Mesendoderm (in vitro differentiated cells): ENCODE data around the gene GASK1A.

Source experiments
- DNase-seq: peaks from one replicate; pipeline ENCODE4 v3.0.0; 2013
- H2AK5ac ChIP-seq: 2 replicates; pipeline ENCODE4 v1.6.1; 2013; ENCODE audit warnings: low read length, inconsistent platforms
- H2BK120ac ChIP-seq: 2 replicates; pipeline ENCODE4 v1.6.1; 2013; ENCODE audit warnings: low read depth, mild to moderate bottlenecking, low read length, moderate library complexity, mixed read lengths
- H2BK15ac ChIP-seq: replicated peaks from 2 replicates; pipeline ENCODE4 v1.6.1; 2013; ENCODE audit warnings: low read depth, mild to moderate bottlenecking, moderate library complexity
- H2BK5ac ChIP-seq: 2 replicates; pipeline ENCODE4 v1.6.1; 2013; ENCODE audit warnings: low read length, inconsistent platforms
- H3K18ac ChIP-seq: 2 replicates; pipeline ENCODE4 v1.6.1; 2013; ENCODE audit warnings: mild to moderate bottlenecking, low read length, mixed read lengths
- H3K23ac ChIP-seq: one replicate; pipeline ENCODE4 v1.6.1; 2013; ENCODE audit warnings: low read length
- H3K27ac ChIP-seq: 2 replicates; pipeline ENCODE4 v1.5.1; 2013; ENCODE audit warnings: low read depth, mild to moderate bottlenecking, inconsistent platforms, low read length, moderate library complexity
- H3K27me3 ChIP-seq: 2 replicates; pipeline ENCODE4 v1.6.1; 2013; ENCODE audit warnings: low read length, control low read depth, mild to moderate bottlenecking, inconsistent platforms; ENCODE audit not compliant: insufficient read depth, poor library complexity
- H3K36me3 ChIP-seq: 2 replicates; pipeline ENCODE4 v1.6.1; 2013; ENCODE audit warnings: low read length, inconsistent platforms; ENCODE audit not compliant: control insufficient read depth, insufficient read depth
- H3K4ac ChIP-seq: one replicate; pipeline ENCODE4 v1.6.1; 2013; ENCODE audit warnings: low read depth, mild to moderate bottlenecking, low read length, moderate library complexity
- H3K4me1 ChIP-seq: 2 replicates; pipeline ENCODE4 v1.6.1; 2013; ENCODE audit warnings: low read depth, low read length, inconsistent platforms; ENCODE audit not compliant: control insufficient read depth
- H3K4me2 ChIP-seq: 2 replicates; pipeline ENCODE4 v1.6.1; 2013; ENCODE audit warnings: low read length
- H3K4me3 ChIP-seq: 2 replicates; pipeline ENCODE4 v1.5.1; 2013; ENCODE audit warnings: mild to moderate bottlenecking, low read length
- H3K56ac ChIP-seq: one replicate; pipeline ENCODE4 v1.6.1; 2013; ENCODE audit warnings: low read length
- H3K79me1 ChIP-seq: 2 replicates; pipeline ENCODE4 v1.6.1; 2013; ENCODE audit warnings: low read length, inconsistent platforms
- H3K79me2 ChIP-seq: 2 replicates; pipeline ENCODE4 v1.6.1; 2013; ENCODE audit warnings: mild to moderate bottlenecking, low read length; ENCODE audit not compliant: control insufficient read depth, insufficient read depth
- H3K9ac ChIP-seq: 2 replicates; pipeline ENCODE4 v1.6.1; 2013; ENCODE audit warnings: low read length, inconsistent platforms
- H4K5ac ChIP-seq: one replicate; pipeline ENCODE4 v1.6.1; 2013; ENCODE audit warnings: low read length
- H4K8ac ChIP-seq: one replicate; pipeline ENCODE4 v1.6.1; 2013; ENCODE audit warnings: low read depth, mild to moderate bottlenecking, control low read depth, low read length, moderate library complexity
- WGBS: extraction: QIAGEN DNeasy Blood & Tissue Kit; methylation state at CpG from one replicate; pipeline ENCODE4 v1.1.7; 2013; ENCODE audit warnings: low lambda C conversion rate, missing lambda C conversion rate; ENCODE audit not compliant: insufficient coverage; ENCODE audit errors: extremely low coverage; 5-methylcytosine and 5-hydroxymethylcytosine counted together

The GASK1A gene

GRCh38 chr3:43054754-43055153 is 75.6 kb downstream of the GASK1A start:
- no peak for DNase-seq
- Histone ChIP-seq H3K27ac (no peak overlapping the region), H3K23ac (no peak overlapping the region), H3K27me3 (no peaks in the 10 kb centered on the region), H3K9ac (no peak overlapping the region), H3K18ac (no peak overlapping the region), H3K4ac (no peak overlapping the region), H2BK5ac (no peak overlapping the region), H2BK120ac (no peak overlapping the region), H3K79me1 (no peaks in the 10 kb centered on the region), H3K4me2 (no peak overlapping the region), H2BK15ac (no peak overlapping the region), H3K4me3 (no peak overlapping the region), H2AK5ac (no peak overlapping the region), H4K8ac (no peak overlapping the region), H4K5ac (no peak overlapping the region), H3K4me1 (no peaks in the 10 kb centered on the region), H3K79me2 (no peaks in the 10 kb centered on the region), H3K36me3 (no peaks in the 10 kb centered on the region), H3K56ac (no peak overlapping the region)
- WGBS: no CpG with 5 or more reads among the region's 5 CpGs

- Histone ChIP-seq H3K27ac (no peak overlapping the region), H3K4ac (no peak overlapping the region), H3K9ac (no peak overlapping the region), H3K18ac (no peak overlapping the region), H3K36me3 (no peaks in the 10 kb centered on the region), H3K56ac (no peak overlapping the region), H2BK15ac (no peak overlapping the region), H4K8ac (no peak overlapping the region), H3K23ac (no peak overlapping the region), H2AK5ac (no peak overlapping the region), H3K4me2 (no peak overlapping the region), H2BK120ac (no peak overlapping the region), H3K79me1 (no peaks in the 10 kb centered on the region), H3K27me3 (no peaks in the 10 kb centered on the region), H3K4me3 (no peak overlapping the region), H2BK5ac (no peak overlapping the region), H3K79me2 (no peaks in the 10 kb centered on the region), H4K5ac (no peak overlapping the region), H3K4me1 (no peaks in the 10 kb centered on the region)
- no peak for DNase-seq
- WGBS: no CpG with 5 or more reads among the region's 7 CpGs
Observed at GRCh38 chr3:43055393-43055792, 76.3 kb downstream of the GASK1A start.

- DNase-seq: no peak
- H3K18ac ChIP-seq: no peak overlapping the region
- no peak overlapping the region for H2BK120ac ChIP-seq
- no peaks in the 10 kb centered on the region for H3K27me3 ChIP-seq
- no peaks in the 10 kb centered on the region for H3K36me3 ChIP-seq
- no peak overlapping the region for H4K5ac ChIP-seq
- no peak overlapping the region for H3K9ac ChIP-seq
- no peak overlapping the region for H3K27ac ChIP-seq
- H3K4me3 ChIP-seq: no peak overlapping the region
- peak overlapping the region; percentile 7 for H3K56ac ChIP-seq
- no peak overlapping the region for H4K8ac ChIP-seq
- H3K4me2 ChIP-seq: no peak overlapping the region
- WGBS: no CpG with 5 or more reads among the region's 15 CpGs
- H3K4ac ChIP-seq: no peak overlapping the region
- H2BK15ac ChIP-seq: no peak overlapping the region
- H3K23ac ChIP-seq: no peak overlapping the region
- no peaks in the 10 kb centered on the region for H3K79me2 ChIP-seq
- H3K79me1 ChIP-seq: no peaks in the 10 kb centered on the region
- no peak overlapping the region for H2BK5ac ChIP-seq
- no peak overlapping the region for H2AK5ac ChIP-seq
- no peaks in the 10 kb centered on the region for H3K4me1 ChIP-seq
Observed at GRCh38 chr3:43055806-43056770, 77.0 kb downstream of the GASK1A start.

GRCh38 chr3:43059456-43059855 is 80.3 kb downstream of the GASK1A start:
- no peak overlapping the region for H3K4me2 ChIP-seq
- no peaks in the 10 kb centered on the region for H3K36me3 ChIP-seq
- no peak overlapping the region for H3K23ac ChIP-seq
- no peak overlapping the region for H2BK5ac ChIP-seq
- no peak overlapping the region for H4K5ac ChIP-seq
- no peak overlapping the region for H3K27ac ChIP-seq
- H3K4me3 ChIP-seq: no peak overlapping the region
- no CpG with 5 or more reads among the region's 1 CpG for WGBS
- no peak overlapping the region for H3K9ac ChIP-seq
- no peak overlapping the region for H4K8ac ChIP-seq
- no peak overlapping the region for H3K18ac ChIP-seq
- H3K4me1 ChIP-seq: peaks cover 4% of the 10 kb centered on the region
- H2BK120ac ChIP-seq: no peak overlapping the region
- H3K4ac ChIP-seq: no peak overlapping the region
- DNase-seq: no peak
- no peaks in the 10 kb centered on the region for H3K27me3 ChIP-seq
- H3K79me2 ChIP-seq: no peaks in the 10 kb centered on the region
- no peak overlapping the region for H2BK15ac ChIP-seq
- H2AK5ac ChIP-seq: no peak overlapping the region
- no peak overlapping the region for H3K56ac ChIP-seq
- H3K79me1 ChIP-seq: no peaks in the 10 kb centered on the region

- no peak overlapping the region for H2BK120ac ChIP-seq
- no peaks in the 10 kb centered on the region for H3K27me3 ChIP-seq
- DNase-seq: peak; percentile 3
- H3K4me2 ChIP-seq: no peak overlapping the region
- H2AK5ac ChIP-seq: no peak overlapping the region
- H3K36me3 ChIP-seq: no peaks in the 10 kb centered on the region
- no peaks in the 10 kb centered on the region for H3K79me1 ChIP-seq
- H3K4ac ChIP-seq: no peak overlapping the region
- H2BK5ac ChIP-seq: no peak overlapping the region
- H3K4me1 ChIP-seq: peaks cover 4% of the 10 kb centered on the region
- H3K23ac ChIP-seq: no peak overlapping the region
- H2BK15ac ChIP-seq: no peak overlapping the region
- H3K27ac ChIP-seq: no peak overlapping the region
- no peak overlapping the region for H4K5ac ChIP-seq
- no CpG with 5 or more reads among the region's 8 CpGs for WGBS
- no peak overlapping the region for H3K4me3 ChIP-seq
- no peak overlapping the region for H3K9ac ChIP-seq
- H3K56ac ChIP-seq: no peak overlapping the region
- H3K79me2 ChIP-seq: no peaks in the 10 kb centered on the region
- no peak overlapping the region for H4K8ac ChIP-seq
- H3K18ac ChIP-seq: no peak overlapping the region
Observed at GRCh38 chr3:43061101-43061895, 82.2 kb downstream of the GASK1A start.
